ENCODE results near the gene CTNNA3.
"Not testable (repeated sequence)": the region's sequence is repeated elsewhere in the genome, so short reads cannot be mapped to it uniquely, and the experiment has no call there.

CTNNA3 gene

GRCh38 chr10:67696029-67696428 lies at the start of gene CTNNA3:
Gene CTNNA3 (minus strand): TSS chr10:67696195.
- DNase-seq = no peak

- no peak for DNase-seq
These were observed 39.4 kb upstream of the CTNNA3 start for GRCh38 chr10:67735430-67735829.

GRCh38 chr10:67733511-67733910 lies 37.5 kb upstream of the CTNNA3 start:
- DNase-seq = no peak

GRCh38 chr10:67725567-67725966 lies 29.6 kb upstream of the CTNNA3 start:
- DNase-seq = no peak

- DNase-seq = no peak
These were observed 27.6 kb upstream of the CTNNA3 start for GRCh38 chr10:67723601-67724000.

- no peak for DNase-seq
These were observed 26.1 kb upstream of the CTNNA3 start for GRCh38 chr10:67722113-67722512.

- DNase-seq = not testable (repeated sequence)
These were observed 20.5 kb upstream of the CTNNA3 start for GRCh38 chr10:67716455-67716854.

- no peak for DNase-seq
These were observed 9.9 kb upstream of the CTNNA3 start for GRCh38 chr10:67705921-67706320.

- not testable (repeated sequence) for DNase-seq
These were observed 3.7 kb upstream of the CTNNA3 start for GRCh38 chr10:67699613-67700270.

GRCh38 chr10:67698164-67698563 lies 2.2 kb upstream of the CTNNA3 start:
- DNase-seq = no peak

- no peak for DNase-seq
These were observed 1.7 kb upstream of the CTNNA3 start for GRCh38 chr10:67697724-67698131.

- no peak for DNase-seq
These were observed 684 bp upstream of the CTNNA3 start for GRCh38 chr10:67696679-67697078.

GRCh38 chr10:67695555-67695954 lies 440 bp downstream of the CTNNA3 start:
- DNase-seq = no peak

GRCh38 chr10:67691861-67692260 lies 4.1 kb downstream of the CTNNA3 start:
- not testable (repeated sequence) for DNase-seq

- not testable (repeated sequence) for DNase-seq
These were observed 5.5 kb downstream of the CTNNA3 start for GRCh38 chr10:67690540-67690939.

- DNase-seq = not testable (repeated sequence)
These were observed 11.9 kb downstream of the CTNNA3 start for GRCh38 chr10:67684140-67684539.

GRCh38 chr10:67678335-67678974 lies 17.5 kb downstream of the CTNNA3 start:
- DNase-seq = no peak

GRCh38 chr10:67676208-67676825 lies 19.7 kb downstream of the CTNNA3 start:
- no peak for DNase-seq

GRCh38 chr10:67670401-67670800 lies 25.6 kb downstream of the CTNNA3 start:
- DNase-seq = no peak

GRCh38 chr10:67669978-67670377 lies 26.0 kb downstream of the CTNNA3 start:
- DNase-seq = no peak

- no peak for DNase-seq
These were observed 27.5 kb downstream of the CTNNA3 start for GRCh38 chr10:67668448-67668847.

GRCh38 chr10:67667035-67667425 lies 29.0 kb downstream of the CTNNA3 start:
- DNase-seq = no peak

- no peak for DNase-seq
These were observed 29.5 kb downstream of the CTNNA3 start for GRCh38 chr10:67666416-67667034.

- DNase-seq = no peak
These were observed 30.5 kb downstream of the CTNNA3 start for GRCh38 chr10:67665491-67665890.
